SKM-1 (cell line): ENCODE data around the gene FGF18.

Experiments
- DNase-seq: peaks from one replicate; lab custom pipeline; 2025; ENCODE audit not compliant: unreplicated experiment; lab: John Stamatoyannopoulos, UW

FGF18 gene

DNA sequence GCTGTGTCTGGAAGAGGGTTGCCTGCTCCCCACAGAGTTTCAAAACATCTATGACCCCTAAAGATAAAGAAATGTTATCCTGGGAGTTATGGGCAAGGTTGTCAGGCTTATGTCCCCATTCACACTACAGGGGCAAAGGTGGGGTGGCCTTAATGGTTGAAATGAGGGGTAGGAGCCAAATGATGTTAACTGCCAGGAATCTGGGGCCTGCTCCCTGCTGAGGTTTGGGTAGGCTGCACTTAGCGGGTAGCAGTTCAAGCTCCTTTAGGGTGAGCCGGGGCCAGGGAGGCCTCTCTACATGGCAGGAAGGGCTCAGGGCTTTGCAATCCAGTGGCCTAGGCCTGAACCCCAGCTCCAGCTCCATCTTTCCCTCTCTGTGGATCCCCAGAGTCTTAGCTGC, 3.0 kb downstream of the FGF18 start:
- DNase-seq = no peak

DNA sequence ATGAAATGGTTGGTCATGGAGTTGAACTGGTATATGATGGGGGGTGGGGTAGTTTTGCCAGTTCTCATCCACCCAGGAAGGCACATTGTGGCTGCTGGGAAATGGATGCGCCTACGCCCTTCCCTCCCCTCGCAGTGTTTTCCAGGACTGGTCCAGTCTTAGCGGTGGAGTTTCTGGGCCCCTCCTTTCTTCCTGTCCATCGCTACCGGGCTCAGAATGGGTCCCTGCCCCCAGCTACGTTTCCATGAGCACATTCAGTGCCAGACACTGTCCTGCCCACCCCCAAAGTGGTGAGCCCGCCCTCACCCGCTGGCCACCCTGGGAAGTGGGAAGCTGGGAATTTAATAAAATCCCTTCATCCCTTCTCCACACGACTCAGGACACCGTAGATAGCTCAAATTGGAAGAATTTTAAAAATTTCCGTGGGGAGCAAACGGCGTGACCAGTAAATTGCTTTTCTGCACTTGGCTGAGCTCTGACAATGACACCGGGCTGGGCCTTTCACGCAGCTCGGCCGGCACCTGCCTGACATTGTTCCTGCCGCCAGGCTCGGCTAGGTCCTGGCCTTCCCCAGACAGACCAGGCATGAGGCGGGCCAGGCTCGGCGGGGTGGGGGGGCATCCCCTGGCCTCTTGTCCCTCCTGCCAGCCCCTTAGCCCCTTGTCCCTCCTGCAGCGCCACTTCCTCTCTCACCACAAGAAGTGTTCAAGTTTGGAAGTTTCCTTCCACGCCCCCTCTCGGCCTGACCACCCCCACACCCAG, 3.6 kb downstream of the FGF18 start:
- no peak for DNase-seq

DNA sequence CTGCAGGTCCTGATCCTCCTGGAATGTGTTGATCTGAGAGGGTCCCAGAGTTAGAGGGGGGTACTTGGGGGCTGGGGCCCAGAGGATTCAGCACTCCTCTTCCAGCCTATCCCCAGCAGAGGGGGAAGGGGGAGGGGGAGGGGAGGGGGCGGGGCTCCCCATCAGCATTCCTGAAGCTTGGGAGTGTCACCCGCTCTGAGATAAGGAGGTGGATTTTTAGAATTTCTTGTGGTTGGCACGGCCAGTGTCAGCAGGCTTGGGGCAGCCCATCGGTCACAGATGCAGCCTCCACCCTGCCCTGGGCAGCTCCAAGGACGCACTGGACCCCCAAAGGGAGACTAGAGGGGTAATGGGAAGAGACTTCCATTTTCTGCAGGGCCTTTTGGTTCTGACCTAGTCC, 5.3 kb downstream of the FGF18 start:
- DNase-seq = no peak

DNA sequence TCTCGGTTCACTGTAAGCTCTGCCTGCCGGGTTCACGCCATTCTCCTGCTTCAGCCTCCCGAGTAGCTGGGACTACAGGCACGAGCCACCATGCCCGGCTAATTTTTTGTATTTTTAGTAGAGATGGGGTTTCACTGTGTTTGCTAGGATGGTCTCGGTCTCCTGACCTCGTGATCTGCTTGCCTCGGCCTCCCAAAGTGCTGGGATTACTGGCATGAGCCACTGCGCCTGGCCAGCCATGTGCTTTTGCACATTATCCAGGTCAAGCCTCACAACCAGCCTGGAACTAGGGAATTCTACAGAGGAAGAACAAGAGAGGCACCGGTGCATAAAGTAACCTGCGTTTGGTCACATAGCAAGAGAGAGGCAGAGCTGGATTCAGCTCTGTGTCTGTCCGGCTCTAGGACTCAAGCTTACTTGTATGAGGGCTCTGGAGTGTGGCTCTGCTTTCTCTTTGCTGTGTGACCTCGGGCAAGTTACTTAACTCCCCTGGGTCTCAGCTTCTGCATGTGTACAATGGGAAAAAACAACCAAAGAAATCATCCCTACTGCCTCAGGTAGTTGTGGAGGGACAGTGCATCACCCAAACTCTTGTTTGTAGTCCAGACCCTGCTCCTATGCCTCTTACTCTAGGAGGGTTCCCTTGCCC, 6.3 kb downstream of the FGF18 start:
- no peak for DNase-seq

DNA sequence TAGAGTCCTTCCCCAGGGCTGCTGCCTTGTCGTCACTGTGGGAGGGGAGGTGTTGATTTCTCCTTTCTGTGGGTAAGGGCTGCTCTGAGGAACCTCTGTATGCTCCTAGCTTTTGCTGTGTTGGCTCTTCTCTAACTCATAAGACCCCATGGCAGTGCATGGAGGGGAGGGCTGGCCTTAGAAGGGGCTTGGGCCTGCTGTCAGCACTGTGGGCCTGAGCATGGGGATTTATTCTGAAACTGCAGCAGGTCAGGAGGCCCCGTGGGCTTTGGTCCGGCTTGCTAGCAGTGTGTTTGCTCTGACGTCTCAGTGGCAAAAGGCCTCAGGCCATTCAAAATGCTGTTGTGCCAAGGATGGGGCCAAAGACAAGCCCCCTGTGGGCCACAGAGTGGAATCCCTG, 6.8 kb downstream of the FGF18 start:
- DNase-seq = no peak

DNA sequence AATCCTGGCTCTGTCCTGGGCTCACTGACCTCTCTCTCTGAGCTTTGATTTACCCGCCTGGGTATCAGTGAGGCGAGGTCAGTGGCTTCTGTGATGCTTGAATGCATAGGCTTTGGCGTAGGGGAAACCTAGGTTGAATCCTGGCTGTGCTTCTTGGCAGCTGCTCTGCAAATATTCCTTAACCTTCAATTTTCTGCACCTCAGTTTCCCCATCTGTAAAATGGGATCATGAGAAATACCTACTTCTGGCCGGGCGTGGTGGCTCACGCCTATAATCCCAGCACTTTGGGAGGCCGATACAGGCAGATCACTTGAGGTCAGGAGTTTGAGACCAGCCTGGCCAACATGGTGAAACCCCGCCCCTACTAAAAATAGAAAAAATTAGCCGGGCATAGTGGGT, 7.2 kb downstream of the FGF18 start:
- no peak for DNase-seq

DNA sequence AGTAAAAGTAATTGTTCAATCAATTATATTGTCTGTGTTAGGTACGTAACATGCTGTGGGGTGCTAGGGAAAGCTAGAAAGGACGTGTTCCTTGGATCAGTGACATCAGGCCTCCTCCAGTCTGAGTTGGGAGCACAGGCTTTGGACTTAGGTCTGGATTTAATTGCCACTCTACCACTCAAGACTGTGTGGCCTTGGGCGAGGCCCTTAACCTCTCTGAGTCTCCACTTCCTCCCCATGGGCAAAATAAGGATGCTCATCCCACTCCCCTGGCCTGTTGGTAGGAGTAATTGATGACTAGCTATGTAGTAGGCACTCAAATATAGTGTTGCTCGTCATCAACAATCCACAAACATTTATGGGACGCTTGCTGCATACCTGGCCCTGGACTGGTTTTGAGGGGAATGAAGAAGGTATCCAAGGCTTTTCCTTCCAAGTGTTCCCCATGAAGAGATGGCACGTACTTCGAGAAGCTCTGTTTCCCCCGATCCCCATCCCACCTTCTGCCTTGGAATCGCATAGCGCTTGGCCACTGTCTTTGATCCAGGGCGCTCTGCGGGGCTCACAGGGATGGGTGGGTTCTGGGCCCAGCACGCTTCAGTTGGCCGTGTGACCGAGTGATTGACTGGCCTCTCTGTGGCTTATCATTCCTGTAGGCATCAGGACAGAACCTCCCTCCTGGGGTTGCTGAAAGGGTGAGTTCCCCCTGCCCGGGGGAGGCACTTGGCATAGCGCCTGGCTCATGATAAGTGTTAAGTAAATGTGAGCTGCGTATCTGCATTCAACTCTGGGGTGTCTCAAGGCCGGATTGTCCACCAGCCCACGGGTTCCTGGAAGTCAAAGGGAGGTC, 8.1 kb downstream of the FGF18 start:
- no peak for DNase-seq

DNA sequence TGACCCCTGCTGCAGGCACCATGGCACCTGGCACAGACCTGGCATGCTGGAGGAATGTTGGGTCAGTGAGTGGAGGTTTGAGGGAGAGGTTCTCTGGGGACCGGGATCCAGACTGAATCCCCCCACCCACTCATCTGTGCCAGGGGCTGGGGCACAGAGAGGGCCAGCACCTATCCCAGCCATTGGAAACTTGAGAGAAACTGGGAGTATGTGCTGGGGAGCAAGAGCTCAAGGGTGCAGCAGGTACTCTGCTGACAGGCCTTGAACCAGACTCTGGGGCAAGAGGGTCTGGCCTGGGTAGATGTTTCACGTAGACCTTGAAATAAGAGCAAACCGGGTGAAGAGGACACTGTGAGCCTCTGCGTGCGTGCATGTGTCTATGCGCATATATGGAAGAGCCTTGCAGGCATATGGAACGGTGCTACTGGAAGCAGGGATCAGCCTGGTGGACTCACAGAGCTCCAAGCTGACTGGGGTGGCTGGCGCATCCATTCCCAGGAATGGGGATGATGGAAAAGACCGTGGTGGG, 8.8 kb downstream of the FGF18 start:
- DNase-seq = no peak

DNA sequence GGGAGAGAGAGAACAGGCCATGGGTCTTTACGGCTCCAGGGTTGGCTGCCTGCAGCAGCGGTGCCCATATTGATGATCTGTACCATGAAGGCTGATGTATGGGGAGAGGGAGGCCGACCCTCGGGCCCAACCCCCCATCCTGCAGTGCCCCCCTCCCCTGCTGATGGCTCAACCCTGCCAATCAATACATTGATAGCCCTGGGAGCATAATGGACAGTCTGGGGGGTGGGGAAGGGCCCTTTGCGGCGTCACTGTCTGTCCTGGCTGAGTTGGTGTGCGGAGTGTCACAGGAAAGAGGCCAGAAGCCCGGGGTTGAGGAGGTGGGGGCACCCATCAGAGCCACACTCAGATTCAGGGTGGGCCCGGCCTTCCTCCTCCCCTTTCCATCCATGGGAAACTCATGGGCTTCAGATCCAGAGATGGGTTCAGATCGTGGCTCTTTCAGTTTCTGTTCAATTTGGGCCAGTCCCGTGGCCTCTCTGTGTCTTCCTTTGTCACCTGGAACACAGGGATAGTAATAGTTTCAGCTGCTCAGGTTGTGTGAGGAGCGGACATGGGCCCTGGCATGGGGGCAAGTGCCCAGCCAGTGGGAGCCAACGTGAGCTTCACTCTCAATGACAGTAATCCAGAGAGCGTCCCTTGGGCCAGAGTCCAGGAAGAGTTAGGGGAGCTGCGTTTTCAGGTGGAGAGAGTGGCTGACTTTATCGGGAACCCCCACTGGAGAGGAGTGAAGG, 9.5 kb downstream of the FGF18 start:
- no peak for DNase-seq

DNA sequence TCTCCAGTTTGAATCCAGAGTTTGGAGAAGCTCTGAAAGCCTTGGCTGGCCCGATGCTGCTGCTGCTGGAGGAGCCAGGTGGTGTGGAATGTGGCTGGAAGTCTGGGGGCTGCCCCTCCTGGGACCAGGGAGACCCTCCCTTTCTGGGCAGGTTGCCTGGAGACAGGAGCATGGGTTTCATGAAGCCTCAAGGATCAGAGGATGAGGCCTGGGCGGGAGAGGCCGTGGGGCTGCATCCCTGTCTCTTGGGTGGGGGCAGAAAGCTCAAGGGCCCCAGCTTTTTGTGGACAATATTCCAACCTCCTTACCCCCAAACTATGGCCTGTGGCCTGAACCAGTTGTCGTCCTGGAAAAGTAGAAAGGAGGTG, 10.1 kb downstream of the FGF18 start:
- DNase-seq = no peak

DNA sequence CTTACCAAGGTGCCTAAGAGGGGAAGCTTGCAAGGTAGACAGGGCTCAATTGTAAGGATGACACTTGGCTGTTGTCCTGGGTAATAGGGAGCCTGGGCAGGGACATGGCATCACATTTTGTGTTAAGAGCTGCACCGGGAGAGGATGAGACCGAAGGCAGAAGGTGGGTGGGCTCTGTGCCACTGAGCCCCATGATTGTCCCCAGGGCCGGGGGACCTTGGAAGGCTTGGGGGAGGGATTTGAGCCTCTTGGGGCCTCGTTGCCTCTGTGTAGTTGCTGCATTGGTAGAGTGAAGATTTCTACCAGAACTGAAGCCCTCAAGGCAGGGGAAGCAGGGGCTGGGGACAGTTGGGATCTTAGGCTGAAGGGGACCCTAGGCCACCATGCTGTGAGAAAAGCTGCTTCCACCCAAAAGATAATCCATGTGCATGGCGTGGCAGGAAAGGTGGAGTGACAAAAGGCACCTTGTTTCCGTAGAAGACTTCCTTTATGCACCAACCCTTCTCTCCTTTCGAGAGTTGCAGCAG, 11.9 kb downstream of the FGF18 start:
- DNase-seq = no peak

DNA sequence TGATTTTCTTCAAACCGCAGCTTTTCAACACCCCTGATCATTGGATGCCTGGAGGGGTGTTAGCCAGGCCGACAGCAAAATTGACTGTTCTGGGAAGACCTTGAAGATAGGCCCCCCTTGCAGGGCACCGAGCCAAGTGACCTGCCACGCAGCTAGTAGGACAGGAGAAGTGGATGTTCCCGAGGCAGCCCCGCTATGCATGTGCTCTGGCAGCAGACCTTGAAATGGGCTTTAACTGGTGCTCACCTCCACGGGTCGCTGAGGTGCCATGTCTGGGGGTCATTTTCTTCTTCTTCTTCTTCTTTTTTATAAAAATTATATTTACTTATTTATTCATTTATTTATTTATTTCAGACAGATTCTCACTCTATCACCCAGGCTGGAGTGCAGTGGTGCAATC, 12.6 kb downstream of the FGF18 start:
- no peak for DNase-seq

DNA sequence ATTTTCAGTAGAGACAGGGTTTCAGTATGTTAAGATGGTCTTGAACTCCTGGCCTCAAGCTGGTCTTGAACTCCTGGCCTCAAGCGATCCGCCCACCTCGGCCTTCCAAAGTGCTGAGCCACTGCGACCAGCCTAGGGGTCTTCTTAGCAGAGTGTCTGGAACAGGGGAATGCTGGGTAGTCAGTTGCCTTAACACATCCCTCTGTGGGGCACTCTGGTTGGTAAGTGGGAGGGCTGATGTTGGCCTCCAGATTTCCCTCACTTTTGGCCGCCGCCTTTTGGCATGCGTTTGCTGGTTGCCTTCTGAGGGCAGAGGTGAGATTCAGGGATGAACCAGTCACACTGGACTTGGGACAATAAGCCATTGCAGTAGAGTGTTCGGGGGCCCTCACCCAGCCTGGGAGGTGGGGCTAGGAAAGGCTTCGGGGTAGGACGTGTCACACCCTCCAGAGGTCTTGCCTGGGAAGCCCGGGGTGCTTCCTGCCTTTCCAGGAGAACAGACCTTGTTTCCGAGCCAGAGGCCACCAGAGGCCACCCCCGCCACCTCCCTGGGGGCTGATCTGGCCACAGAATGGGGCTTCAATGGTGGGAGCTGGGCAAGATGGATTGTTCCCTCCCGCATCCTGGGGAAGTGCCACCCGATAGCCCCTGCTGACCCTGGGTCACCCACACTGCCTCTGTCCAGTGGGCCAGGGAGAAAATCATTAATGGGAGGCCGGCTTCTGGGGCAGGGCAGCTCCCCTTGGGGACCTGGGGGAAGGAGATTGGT, 13.3 kb downstream of the FGF18 start:
- no peak for DNase-seq

DNA sequence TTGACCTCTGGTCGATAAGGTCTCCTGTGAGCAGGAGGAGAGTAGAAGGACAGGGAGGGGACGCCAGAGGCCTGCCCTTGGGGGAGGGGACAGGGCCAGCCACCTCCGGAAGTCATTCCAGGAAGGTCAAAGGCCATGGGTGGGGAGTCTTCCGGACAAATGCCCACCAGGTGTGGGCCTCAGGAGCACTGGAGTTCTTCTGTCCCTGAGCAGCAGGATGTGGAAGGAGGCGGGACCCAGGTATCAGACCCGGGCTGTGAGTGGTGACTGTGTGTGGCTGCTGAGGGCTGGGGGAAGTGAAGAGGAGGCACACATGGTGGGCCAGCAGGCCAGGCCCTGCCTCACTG, 13.9 kb downstream of the FGF18 start:
- DNase-seq = no peak

DNA sequence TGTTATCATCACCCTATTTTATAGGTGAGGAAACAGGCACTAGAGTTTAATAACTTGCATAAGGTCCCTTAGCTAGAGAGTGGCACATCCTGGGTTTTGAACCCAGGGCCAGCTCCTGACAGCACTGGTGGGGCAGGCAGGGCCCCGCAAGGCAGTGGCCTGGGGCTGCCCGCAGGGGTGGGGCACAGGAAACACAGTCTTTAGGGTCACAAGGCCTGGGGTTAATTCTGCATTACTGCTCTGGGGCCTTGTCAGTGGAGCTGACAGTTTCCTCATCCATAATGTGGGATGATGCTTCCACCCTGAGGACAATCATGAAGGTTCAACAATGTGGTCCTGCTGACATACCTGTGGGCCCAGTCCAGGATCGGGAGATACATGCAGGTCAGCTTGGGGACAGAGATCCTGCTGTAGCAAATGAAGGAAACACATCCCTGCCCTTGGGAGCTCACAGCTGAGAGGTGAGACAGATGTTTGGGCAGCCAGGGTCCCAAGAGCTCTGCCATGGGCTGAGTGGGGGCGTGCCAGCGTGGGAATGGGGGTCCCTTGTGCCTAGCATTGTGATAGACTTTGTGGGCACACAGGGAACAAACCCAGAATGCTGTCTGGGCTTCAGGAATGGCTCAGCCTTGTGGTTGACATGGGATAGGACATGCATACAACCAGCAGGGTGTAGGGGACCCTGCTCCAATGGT, 14.7 kb downstream of the FGF18 start:
- DNase-seq = no peak

DNA sequence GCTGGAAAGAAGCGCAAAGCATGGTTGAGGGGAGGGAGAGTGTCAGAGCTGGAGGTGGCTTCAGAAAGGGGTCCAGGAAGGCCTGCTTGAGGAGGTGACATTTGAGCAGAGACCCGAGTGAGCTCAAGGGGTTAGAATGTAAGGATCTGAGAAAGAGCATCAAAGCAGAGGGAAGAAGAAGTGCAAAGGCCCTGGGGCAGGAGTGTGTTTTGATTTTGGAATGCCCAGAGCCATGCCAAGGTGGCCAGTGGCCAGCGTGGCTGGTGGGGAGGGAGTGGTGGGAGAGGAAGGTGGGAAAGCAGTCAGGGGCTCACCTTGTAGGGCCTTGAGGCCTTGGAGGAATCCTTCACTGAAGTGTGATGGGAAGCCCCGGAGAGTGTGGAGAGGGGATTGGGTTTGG, 15.4 kb downstream of the FGF18 start:
- DNase-seq = no peak

DNA sequence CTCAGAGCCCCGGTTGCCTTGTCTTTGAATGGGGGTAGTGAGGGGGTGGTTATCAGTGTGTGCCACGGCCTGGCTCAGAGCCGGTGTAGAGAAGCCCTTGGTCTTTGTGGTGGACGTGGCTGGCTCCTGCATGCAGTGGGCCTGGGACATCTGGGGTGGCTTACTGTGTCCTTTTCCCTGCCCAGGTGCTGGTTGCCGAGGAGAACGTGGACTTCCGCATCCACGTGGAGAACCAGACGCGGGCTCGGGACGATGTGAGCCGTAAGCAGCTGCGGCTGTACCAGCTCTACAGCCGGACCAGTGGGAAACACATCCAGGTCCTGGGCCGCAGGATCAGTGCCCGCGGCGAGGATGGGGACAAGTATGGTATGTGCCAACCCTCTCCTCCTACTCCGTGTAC, 16.5 kb downstream of the FGF18 start:
- DNase-seq = no peak

DNA sequence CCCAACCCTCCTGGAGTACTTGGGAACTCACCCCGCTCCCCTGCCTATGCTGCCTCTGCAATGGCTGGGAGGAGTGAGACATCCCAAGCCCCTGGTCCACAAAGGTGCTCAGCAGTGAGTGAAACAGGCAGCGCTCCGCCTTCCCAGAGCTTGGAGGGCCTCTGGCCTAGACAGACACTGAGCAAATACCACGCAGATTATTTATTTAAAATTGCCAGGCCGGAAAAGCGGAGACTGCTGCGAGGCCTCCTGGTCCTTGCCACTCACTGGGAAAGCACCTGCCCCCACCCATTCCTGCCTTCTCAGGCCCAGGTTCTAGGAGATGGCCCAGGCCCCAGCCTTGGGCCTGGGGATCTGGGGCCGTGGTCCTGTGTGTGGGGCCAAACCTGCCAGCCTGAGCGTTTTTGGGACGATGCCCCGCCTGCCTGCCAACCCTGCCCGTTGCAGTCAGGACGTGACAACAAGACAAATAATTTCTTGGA, 17.4 kb downstream of the FGF18 start:
- no peak for DNase-seq

DNA sequence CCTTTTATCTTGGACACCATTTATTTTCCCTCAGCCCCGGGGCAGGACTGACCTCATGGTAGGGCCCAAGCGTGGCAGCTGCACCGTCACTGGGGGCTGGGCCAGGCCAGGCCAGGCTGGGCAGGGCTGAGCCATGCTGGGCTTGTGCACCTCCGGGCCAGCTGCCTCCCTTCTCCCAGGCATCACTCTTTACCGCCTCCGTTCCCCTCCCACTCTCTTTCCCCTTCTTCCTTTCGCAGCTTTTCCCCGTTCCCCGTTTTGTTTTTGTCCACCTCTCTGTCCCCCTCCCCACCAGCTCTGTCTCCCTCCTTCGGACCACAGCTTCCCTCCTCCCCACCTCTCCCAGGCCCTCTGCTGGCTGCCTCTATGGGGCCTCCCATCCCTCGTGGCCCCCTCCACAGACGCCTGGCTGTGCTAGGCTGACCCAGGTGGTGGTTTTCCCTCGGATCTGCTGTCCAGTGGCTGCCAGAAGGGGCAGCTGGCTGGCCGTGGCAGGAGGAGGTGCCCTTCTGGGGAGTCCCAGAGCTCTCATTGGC, 17.9 kb downstream of the FGF18 start:
- DNase-seq = no peak
